K562 (cell line): Measurements from ENCODE around the gene PPA2. TPM values are rescaled to one million over a fixed set of nuclear protein-coding genes. Genes with fewer than 3 reads are reported as not detected.

Experiments used
- ADNP ChIP-seq: fragments of 200-800 bp; sonication (Bioruptor generic); IDR thresholded peaks from 2 replicates; pipeline ENCODE4 v1.6.1; 2016; ENCODE audit warnings: missing genetic modification characterization, missing compliant biosample characterization
- ATF7 ChIP-seq: fragments of 450-650 bp; IDR thresholded peaks from 2 replicates; pipeline ENCODE4 v1.7.1; 2014; ENCODE audit warnings: mild to moderate bottlenecking, moderate library complexity
- FOXJ2 ChIP-seq: fragments of 200-800 bp; sonication (Bioruptor generic); IDR thresholded peaks from 2 replicates; pipeline ENCODE4 v1.6.1; 2016; ENCODE audit warnings: missing genetic modification characterization, missing compliant biosample characterization
- HDAC1 ChIP-seq, 2 experiments: fragments of 450-650 bp; IDR thresholded peaks; 2 replicates each; pipeline ENCODE4 v1.6.1; 2016 to 2017; ENCODE audit warnings: inconsistent platforms in 1 of 2, mild to moderate bottlenecking in 1 of 2, moderate library complexity in 1 of 2
- HDAC2 ChIP-seq: fragments of 450-650 bp; IDR thresholded peaks from 2 replicates; pipeline ENCODE4 v1.6.1; 2016; ENCODE audit warnings: mild to moderate bottlenecking
- IRF9 ChIP-seq: fragments of 450-650 bp; IDR thresholded peaks from 2 replicates; pipeline ENCODE4 v1.6.1; 2016; ENCODE audit warnings: missing biosample characterization, missing genetic modification characterization
- MCM5 ChIP-seq: fragments of 450-650 bp; IDR thresholded peaks from 2 replicates; pipeline ENCODE4 v1.6.1; 2016; ENCODE audit warnings: low read depth
- MTA1 ChIP-seq: fragments of 450-650 bp; IDR thresholded peaks from 2 replicates; pipeline ENCODE4 v1.6.1; 2017; ENCODE audit warnings: borderline replicate concordance
- RERE ChIP-seq: sonication (generic); formaldehyde crosslinking; IDR thresholded peaks from 2 replicates; pipeline ENCODE4 v1.8.0; 2023; ENCODE audit warnings: missing genetic modification reagents, mild to moderate bottlenecking, borderline replicate concordance
- TRIM24 ChIP-seq, 2 experiments: fragments of 450-650 bp; IDR thresholded peaks; 2 replicates each; pipeline ENCODE4 v1.6.1; 2016
- ZBTB5 ChIP-seq: fragments of 450-650 bp; IDR thresholded peaks from 2 replicates; pipeline ENCODE4 v1.6.1; 2017; ENCODE audit warnings: antibody characterized with exemption
- ZNF609 ChIP-seq: sonication (generic); formaldehyde crosslinking; IDR thresholded peaks from 2 replicates; pipeline ENCODE4 v1.8.1; 2023; ENCODE audit warnings: missing genetic modification reagents, mild to moderate bottlenecking, borderline replicate concordance
- polyA plus RNA-seq, 8 experiments: library from polyadenylated mRNA; depleted of rRNA in 4 of 8; stranded (reverse) in 5 of 8; unstranded in 3 of 8; fragments of >200 nt; fragmentation: Nextera tagmentation in 2 of 8; fragmentation: Illumina TruSeq in 1 of 8; extraction: Ambion mirVana in 2 of 8; extraction: Trizol in 1 of 8; gene quantifications; 2 replicates each; pipeline versions ENCODE4 v1.2.1 to v1.2.3, GENCODE V29; 2011 to 2014; ENCODE audit warnings: inconsistent platforms in 1 of 8, missing spikeins in 1 of 8
- total RNA-seq, 7 experiments: library from RNA; depleted of rRNA in 6 of 7; stranded (reverse); fragments of >200 nt in 6 of 7; fragmentation: Illumina TruSeq in 2 of 7; extraction: Trizol in 2 of 7; gene quantifications; 2 replicates each; pipeline versions ENCODE4 v1.2.1 to v1.2.3, GENCODE V29; 2011 to 2021; ENCODE audit warnings: low replicate concordance in 1 of 7

The PPA2 gene
- total and polyA plus RNA-seq, 9 of the 15 experiments (the other 6 are each of a cell fraction or from before 2014, with no cell fraction given) = 48.3 to 190 (median 109) TPM

- no peak for TF ChIP-seq FOXJ2 (tag)
- no peak for TF ChIP-seq RERE (CRISPR knock-in tag)
- TF ChIP-seq HDAC2 = no peak
- no peak for TF ChIP-seq MTA1
- no peak for TF ChIP-seq MCM5
- TF ChIP-seq ADNP = no peak
- TF ChIP-seq ATF7 = no peak
- no peak for TF ChIP-seq ZNF609 (CRISPR knock-in tag)
- no peak for TF ChIP-seq IRF9 (tag)
- no peak for TF ChIP-seq TRIM24 (IDR thresholded peaks at IDR 0.05)
- TF ChIP-seq ZBTB5 = no peak
- no peak for TF ChIP-seq HDAC1 (IDR thresholded peaks at IDR 0.05)
These were observed 74.2 kb downstream of the PPA2 start (continued) for GRCh38 chr4:105399532-105400161.
